ENCODE data around the gene BEX1. TPM values are rescaled to one million over a fixed set of nuclear protein-coding genes. Genes with fewer than 3 reads are reported as not detected.

The BEX1 gene
- total RNA-seq, 2 donors from 2014 or later = 83.6 to 144 TPM

DNA sequence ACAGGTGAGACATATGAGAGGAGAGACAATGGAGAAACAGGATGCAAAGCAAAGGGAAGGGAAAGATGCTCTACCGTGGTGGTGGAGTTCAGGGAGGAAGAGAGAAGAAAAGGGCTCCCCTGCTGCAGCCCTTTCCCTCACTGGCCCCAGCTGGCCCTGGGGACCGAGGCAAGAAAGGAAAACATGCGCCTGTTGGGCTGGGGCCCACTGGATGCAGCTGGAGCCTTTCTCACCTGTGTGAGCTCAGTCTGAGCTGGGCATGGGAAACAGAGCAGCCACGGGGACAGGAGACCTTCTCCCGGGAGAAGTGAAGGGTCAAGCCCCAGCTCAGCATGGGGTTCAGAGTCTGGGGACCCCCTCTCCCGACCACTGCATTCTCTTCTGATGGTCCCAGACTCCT lies 17.1 kb upstream of the BEX1 start:
- no peaks in the 10 kb centered on the region for H3K36me3 ChIP-seq (ENCODE audit: control insufficient read depth, insufficient read depth, low read length)
- peaks cover 2% of the 10 kb centered on the region for H3K4me1 Mint-ChIP-seq
- H3K27me3 ChIP-seq (ENCODE audit: control insufficient read depth, insufficient read depth, low read length, poor library complexity, severe bottlenecking) = no peaks in the 10 kb centered on the region
- peaks cover 23% of the 10 kb centered on the region for H3K27me3 Mint-ChIP-seq (ENCODE audit: insufficient read depth)
- no peaks in the 10 kb centered on the region for H3K36me3 Mint-ChIP-seq (ENCODE audit: low read depth)
- H3K4me3 Mint-ChIP-seq = no peak overlapping the region
- TF ChIP-seq, protein P1, sequence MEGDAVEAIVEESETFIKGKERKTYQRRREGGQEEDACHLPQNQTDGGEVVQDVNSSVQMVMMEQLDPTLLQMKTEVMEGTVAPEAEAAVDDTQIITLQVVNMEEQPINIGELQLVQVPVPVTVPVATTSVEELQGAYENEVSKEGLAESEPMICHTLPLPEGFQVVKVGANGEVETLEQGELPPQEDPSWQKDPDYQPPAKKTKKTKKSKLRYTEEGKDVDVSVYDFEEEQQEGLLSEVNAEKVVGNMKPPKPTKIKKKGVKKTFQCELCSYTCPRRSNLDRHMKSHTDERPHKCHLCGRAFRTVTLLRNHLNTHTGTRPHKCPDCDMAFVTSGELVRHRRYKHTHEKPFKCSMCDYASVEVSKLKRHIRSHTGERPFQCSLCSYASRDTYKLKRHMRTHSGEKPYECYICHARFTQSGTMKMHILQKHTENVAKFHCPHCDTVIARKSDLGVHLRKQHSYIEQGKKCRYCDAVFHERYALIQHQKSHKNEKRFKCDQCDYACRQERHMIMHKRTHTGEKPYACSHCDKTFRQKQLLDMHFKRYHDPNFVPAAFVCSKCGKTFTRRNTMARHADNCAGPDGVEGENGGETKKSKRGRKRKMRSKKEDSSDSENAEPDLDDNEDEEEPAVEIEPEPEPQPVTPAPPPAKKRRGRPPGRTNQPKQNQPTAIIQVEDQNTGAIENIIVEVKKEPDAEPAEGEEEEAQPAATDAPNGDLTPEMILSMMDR (conservative IDR thresholded peaks at IDR 0.05) = no peak
- H3K4me3 ChIP-seq (ENCODE audit: low read length) = no peak overlapping the region
- no peak overlapping the region for H3K27ac Mint-ChIP-seq
- H3K9me3 ChIP-seq (ENCODE audit: control insufficient read depth, low read length) = no peaks in the 10 kb centered on the region
- no peak for DNase-seq
- no peak overlapping the region for H3K9ac ChIP-seq (ENCODE audit: extremely low read depth, low read length, poor library complexity, severe bottlenecking)
- peaks cover 57% of the 10 kb centered on the region for H3K9me3 Mint-ChIP-seq
- no peaks in the 10 kb centered on the region for H3K4me1 ChIP-seq (ENCODE audit: control insufficient read depth, insufficient read depth, low read length)
- WGBS, 2 experiments (ENCODE audit: insufficient coverage in 1 of 2, insufficient read length in 1 of 2) = 83 to 91% methylated on average over 1 to 4 of the region's 6 CpGs
- H3K27ac ChIP-seq (ENCODE audit: low read depth, low read length) = no peak overlapping the region

DNA sequence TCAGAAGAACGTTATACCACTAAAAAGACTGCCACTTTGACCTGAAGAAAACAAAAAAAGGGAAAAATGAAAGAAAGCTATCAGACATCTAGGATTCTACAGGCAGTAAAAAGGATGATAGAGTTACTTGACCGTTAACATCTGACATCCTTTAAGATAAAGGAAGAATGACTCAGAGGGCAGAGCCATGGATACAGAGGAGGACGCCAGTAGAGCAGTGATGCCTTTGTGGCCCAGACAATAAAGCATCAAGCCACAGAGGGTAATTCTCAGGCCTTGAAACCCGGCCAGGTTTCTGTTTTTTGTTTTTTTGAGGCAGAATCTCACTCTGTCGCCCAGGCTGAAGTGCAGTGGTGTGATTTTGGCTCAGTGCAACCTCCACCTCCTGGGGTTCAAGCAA lies 9.5 kb upstream of the BEX1 start:
- H3K27me3 ChIP-seq (ENCODE audit: control insufficient read depth, insufficient read depth, low read length, poor library complexity, severe bottlenecking) = no peaks in the 10 kb centered on the region
- no peak overlapping the region for H3K27ac Mint-ChIP-seq
- H3K36me3 ChIP-seq (ENCODE audit: control insufficient read depth, insufficient read depth, low read length) = no peaks in the 10 kb centered on the region
- H3K4me1 ChIP-seq (ENCODE audit: control insufficient read depth, insufficient read depth, low read length) = no peaks in the 10 kb centered on the region
- 20 to 81% methylated on average over 1 to 4 of the region's 5 CpGs for WGBS, 2 experiments (ENCODE audit: insufficient coverage in 1 of 2, insufficient read length in 1 of 2)
- H3K4me3 ChIP-seq (ENCODE audit: low read length) = no peak overlapping the region
- H3K36me3 Mint-ChIP-seq (ENCODE audit: low read depth) = no peaks in the 10 kb centered on the region
- H3K4me3 Mint-ChIP-seq = no peak overlapping the region
- no peak overlapping the region for H3K27ac ChIP-seq (ENCODE audit: low read depth, low read length)
- peaks cover 2% of the 10 kb centered on the region for H3K27me3 Mint-ChIP-seq (ENCODE audit: insufficient read depth)
- TF ChIP-seq, protein P1 (conservative IDR thresholded peaks at IDR 0.05) = no peak
- DNase-seq = no peak
- H3K4me1 Mint-ChIP-seq = no peaks in the 10 kb centered on the region
- H3K9me3 ChIP-seq (ENCODE audit: control insufficient read depth, low read length) = no peaks in the 10 kb centered on the region
- peaks cover 42% of the 10 kb centered on the region for H3K9me3 Mint-ChIP-seq
- no peak overlapping the region for H3K9ac ChIP-seq (ENCODE audit: extremely low read depth, low read length, poor library complexity, severe bottlenecking)

DNA sequence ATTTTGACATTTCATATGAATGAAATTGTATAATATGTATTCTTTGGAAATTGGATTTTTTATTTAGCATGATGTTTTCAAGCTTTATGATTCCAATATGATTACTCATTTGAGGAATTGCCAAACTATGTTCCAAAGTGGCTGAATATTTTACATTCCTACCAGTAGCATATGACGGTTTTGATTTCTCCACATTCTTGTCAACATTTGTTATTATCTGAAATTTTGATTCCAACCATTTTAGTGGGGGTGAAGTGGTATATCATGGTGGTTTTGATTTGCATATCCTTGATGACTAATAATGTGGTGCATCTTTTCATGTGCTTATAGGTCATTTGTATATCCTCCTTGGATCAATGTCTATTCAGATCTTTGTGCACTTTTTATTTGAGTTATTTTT lies 2.6 kb upstream of the BEX1 start:
- TF ChIP-seq, protein P1 (conservative IDR thresholded peaks at IDR 0.05) = no peak
- H3K9me3 Mint-ChIP-seq = peaks cover 36% of the 10 kb centered on the region
- DNase-seq = no peak
- H3K36me3 ChIP-seq (ENCODE audit: control insufficient read depth, insufficient read depth, low read length) = no peaks in the 10 kb centered on the region
- H3K4me1 ChIP-seq (ENCODE audit: control insufficient read depth, insufficient read depth, low read length) = no peaks in the 10 kb centered on the region
- H3K27me3 Mint-ChIP-seq (ENCODE audit: insufficient read depth) = no peaks in the 10 kb centered on the region
- H3K36me3 Mint-ChIP-seq (ENCODE audit: low read depth) = peaks cover 8% of the 10 kb centered on the region
- H3K9me3 ChIP-seq (ENCODE audit: control insufficient read depth, low read length) = no peaks in the 10 kb centered on the region
- H3K4me1 Mint-ChIP-seq = peaks cover under 1% of the 10 kb centered on the region
- H3K4me3 Mint-ChIP-seq = no peak overlapping the region
- H3K4me3 ChIP-seq (ENCODE audit: low read length) = no peak overlapping the region
- 100% methylated on average over 1 of the region's 1 CpG; no CpG with 5 or more reads in 1 of the 2 experiments for WGBS, 2 experiments (ENCODE audit: insufficient coverage in 1 of 2, insufficient read length in 1 of 2)
- H3K27ac Mint-ChIP-seq = no peak overlapping the region
- no peaks in the 10 kb centered on the region for H3K27me3 ChIP-seq (ENCODE audit: control insufficient read depth, insufficient read depth, low read length, poor library complexity, severe bottlenecking)
- H3K9ac ChIP-seq (ENCODE audit: extremely low read depth, low read length, poor library complexity, severe bottlenecking) = no peak overlapping the region
- no peak overlapping the region for H3K27ac ChIP-seq (ENCODE audit: low read depth, low read length)

Measured in endodermal cell (in vitro differentiated cells).